MM.1S (cell line): Measurements from ENCODE around the gene FKBP9.

ENCODE experiments used
- DNase-seq: peaks from one replicate; pipeline ENCODE4 v3.0.0-alpha.2; 2015
- H2AFZ ChIP-seq: fragments of 300-600 bp; sonication (generic); 2 replicates; pipeline ENCODE4 v1.6.0; 2016; ENCODE audit warnings: antibody characterized with exemption, low read length
- H3F3A ChIP-seq: fragments of 300-600 bp; sonication (generic); 2 replicates; pipeline ENCODE4 v1.6.1; 2016; ENCODE audit warnings: mild to moderate bottlenecking, antibody characterized with exemption, low read length, moderate library complexity, mixed read lengths; ENCODE audit not compliant: insufficient read depth
- H3K27ac ChIP-seq: fragments of 300-600 bp; sonication (generic); 2 replicates; pipeline ENCODE4 v1.5.1; 2016; ENCODE audit warnings: mild to moderate bottlenecking, low read length
- H3K27me3 ChIP-seq: fragments of 300-600 bp; sonication (generic); replicated peaks from 2 replicates; pipeline ENCODE4 v1.6.0; 2016; ENCODE audit warnings: low read length; ENCODE audit not compliant: insufficient read depth
- H3K36me3 ChIP-seq: fragments of 300-600 bp; sonication (generic); replicated peaks from 2 replicates; pipeline ENCODE4 v1.6.1; 2016; ENCODE audit warnings: mild to moderate bottlenecking, low read length, mixed read lengths; ENCODE audit not compliant: insufficient read depth
- H3K4me1 ChIP-seq: fragments of 300-600 bp; sonication (generic); 2 replicates; pipeline ENCODE4 v1.6.1; 2016; ENCODE audit warnings: low read length, mixed read lengths
- H3K4me2 ChIP-seq: fragments of 300-600 bp; sonication (generic); 2 replicates; pipeline ENCODE4 v1.6.0; 2016; ENCODE audit warnings: low read depth, low read length
- H3K4me3 ChIP-seq: fragments of 300-600 bp; sonication (generic); 2 replicates; pipeline ENCODE4 v1.5.1; 2016; ENCODE audit warnings: low read length, mixed read lengths
- H3K79me2 ChIP-seq: fragments of 300-600 bp; sonication (generic); 2 replicates; pipeline ENCODE4 v1.6.1; 2016; ENCODE audit warnings: mixed run types, low read length, mixed read lengths
- H3K9ac ChIP-seq: fragments of 300-600 bp; sonication (generic); 2 replicates; pipeline ENCODE4 v1.6.1; 2016; ENCODE audit warnings: low read length, mixed read lengths
- H3K9me2 ChIP-seq: fragments of 300-600 bp; sonication (generic); replicated peaks from 2 replicates; pipeline ENCODE4 v1.6.1; 2016; ENCODE audit warnings: mild to moderate bottlenecking, low read length, mixed read lengths; ENCODE audit not compliant: insufficient read depth
- H3K9me3 ChIP-seq: fragments of 300-600 bp; sonication (generic); replicated peaks from 2 replicates; pipeline ENCODE4 v1.6.1; 2016; ENCODE audit warnings: mild to moderate bottlenecking, low read length, mixed read lengths; ENCODE audit not compliant: insufficient read depth
- H4K20me1 ChIP-seq: fragments of 300-600 bp; sonication (generic); 2 replicates; pipeline ENCODE4 v1.6.1; 2016; ENCODE audit warnings: mild to moderate bottlenecking, low read length, moderate library complexity, mixed read lengths; ENCODE audit not compliant: insufficient read depth
- EZH2 ChIP-seq: fragments of 300-600 bp; sonication (generic); optimal IDR thresholded peaks from 2 replicates; pipeline ENCODE3; 2017; ENCODE audit warnings: low read depth, mild to moderate bottlenecking, antibody characterized with exemption, low read length, mixed read lengths
- EZH2phosphoT487 ChIP-seq: fragments of 300-600 bp; sonication (generic); IDR thresholded peaks from 2 replicates; pipeline ENCODE4 v1.6.1; 2018; ENCODE audit warnings: antibody characterized with exemption, low read length
- TF ChIP-seq, protein P1 (sequence below): fragments of 300-600 bp; sonication (generic); IDR thresholded peaks from 2 replicates; pipeline ENCODE4 v1.5.1; 2016; ENCODE audit warnings: antibody characterized with exemption, low read length, mixed read lengths

The FKBP9 gene

DNA sequence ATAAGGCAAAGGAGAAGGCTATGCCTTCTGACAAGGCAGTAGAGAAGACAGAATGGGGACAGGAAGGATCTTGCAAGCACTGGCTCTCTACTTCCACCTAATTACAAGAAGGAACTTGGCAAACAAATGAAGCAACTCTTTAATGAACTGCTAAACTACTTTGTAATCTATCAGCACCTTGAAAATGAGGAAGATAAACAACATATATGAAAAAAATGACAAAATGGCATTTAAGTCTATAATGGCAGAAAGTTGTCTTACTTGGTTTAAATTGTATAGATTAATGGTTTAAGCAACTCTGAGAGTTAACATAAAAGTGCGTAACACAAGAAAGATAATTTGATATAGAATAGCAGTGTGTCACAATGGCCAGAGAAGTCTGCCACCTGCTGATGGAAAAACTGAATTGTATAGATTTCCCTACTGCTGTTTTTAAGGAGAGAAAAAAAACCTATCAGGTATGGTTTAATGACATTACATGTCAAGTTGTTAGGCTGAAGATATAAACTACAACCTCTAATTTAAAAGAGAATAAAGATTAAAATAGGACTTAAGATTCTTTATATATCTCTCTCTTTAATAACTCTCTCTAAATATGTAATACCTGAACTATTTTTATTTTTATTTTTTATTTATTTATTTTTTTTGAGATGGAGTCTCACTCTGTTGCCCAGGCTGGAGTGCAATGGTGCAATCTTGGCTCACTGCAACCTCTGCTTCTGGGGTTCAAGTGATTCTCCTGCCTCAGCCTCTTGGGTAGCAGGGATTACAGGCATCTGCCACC is 93.5 kb downstream of the FKBP9 start:
- Histone ChIP-seq H4K20me1 (peaks cover 40% of the 10 kb centered on the region; the same call in 1 of the 2 replicates), H3K9ac (no peak overlapping the region), H3K36me3 (no peaks in the 10 kb centered on the region), H3K27me3 (no peaks in the 10 kb centered on the region), H3F3A (no peaks in the 10 kb centered on the region), H3K4me1 (peaks cover 14% of the 10 kb centered on the region; the same call in 1 of the 2 replicates), H3K79me2 (peaks cover 94% of the 10 kb centered on the region), H2AFZ (no peak overlapping the region), H3K27ac (no peak overlapping the region), H3K9me2 (no peaks in the 10 kb centered on the region), H3K4me3 (no peak overlapping the region), H3K4me2 (no peak overlapping the region), H3K9me3 (no peaks in the 10 kb centered on the region)
- DNase-seq = peak; percentile 54
- TF ChIP-seq, protein P1, sequence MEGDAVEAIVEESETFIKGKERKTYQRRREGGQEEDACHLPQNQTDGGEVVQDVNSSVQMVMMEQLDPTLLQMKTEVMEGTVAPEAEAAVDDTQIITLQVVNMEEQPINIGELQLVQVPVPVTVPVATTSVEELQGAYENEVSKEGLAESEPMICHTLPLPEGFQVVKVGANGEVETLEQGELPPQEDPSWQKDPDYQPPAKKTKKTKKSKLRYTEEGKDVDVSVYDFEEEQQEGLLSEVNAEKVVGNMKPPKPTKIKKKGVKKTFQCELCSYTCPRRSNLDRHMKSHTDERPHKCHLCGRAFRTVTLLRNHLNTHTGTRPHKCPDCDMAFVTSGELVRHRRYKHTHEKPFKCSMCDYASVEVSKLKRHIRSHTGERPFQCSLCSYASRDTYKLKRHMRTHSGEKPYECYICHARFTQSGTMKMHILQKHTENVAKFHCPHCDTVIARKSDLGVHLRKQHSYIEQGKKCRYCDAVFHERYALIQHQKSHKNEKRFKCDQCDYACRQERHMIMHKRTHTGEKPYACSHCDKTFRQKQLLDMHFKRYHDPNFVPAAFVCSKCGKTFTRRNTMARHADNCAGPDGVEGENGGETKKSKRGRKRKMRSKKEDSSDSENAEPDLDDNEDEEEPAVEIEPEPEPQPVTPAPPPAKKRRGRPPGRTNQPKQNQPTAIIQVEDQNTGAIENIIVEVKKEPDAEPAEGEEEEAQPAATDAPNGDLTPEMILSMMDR = peak; percentile 58
- no peak for TF ChIP-seq EZH2phosphoT487

DNA sequence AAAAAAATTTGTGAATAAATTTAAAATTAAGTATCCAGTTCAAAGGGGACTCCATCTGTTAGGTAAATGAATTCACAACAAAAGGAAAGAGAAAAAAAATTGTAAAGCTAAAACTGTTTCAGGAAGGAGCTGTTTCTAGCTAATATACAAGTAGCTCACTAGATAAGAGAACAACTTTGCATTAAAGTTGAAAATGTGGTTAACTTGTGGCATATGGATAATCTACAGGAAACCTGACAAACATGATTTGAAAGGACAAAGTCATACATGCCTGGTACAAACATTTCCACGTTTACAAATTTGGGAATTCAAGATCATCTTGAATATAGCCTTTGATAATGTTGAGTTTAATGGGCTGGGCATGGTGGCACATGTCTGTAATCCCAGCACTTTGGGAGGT is 96.5 kb downstream of the FKBP9 start:
- Histone ChIP-seq H3K36me3 (peaks cover 4% of the 10 kb centered on the region; the same call in 1 of the 2 replicates), H3K4me1 (peaks cover 14% of the 10 kb centered on the region; the same call in 1 of the 2 replicates), H3K4me3 (no peak overlapping the region), H3K9ac (no peak overlapping the region), H4K20me1 (peaks cover 33% of the 10 kb centered on the region; the same call in 1 of the 2 replicates), H3K4me2 (no peak overlapping the region), H3K27me3 (no peaks in the 10 kb centered on the region), H3F3A (no peaks in the 10 kb centered on the region), H3K9me3 (no peaks in the 10 kb centered on the region), H3K27ac (no peak overlapping the region), H3K9me2 (no peaks in the 10 kb centered on the region), H3K79me2 (peaks cover 96% of the 10 kb centered on the region), H2AFZ (no peak overlapping the region)
- DNase-seq = no peak
- TF ChIP-seq EZH2 (no peak), EZH2phosphoT487 (no peak)
- TF ChIP-seq, protein P1 = no peak

DNA sequence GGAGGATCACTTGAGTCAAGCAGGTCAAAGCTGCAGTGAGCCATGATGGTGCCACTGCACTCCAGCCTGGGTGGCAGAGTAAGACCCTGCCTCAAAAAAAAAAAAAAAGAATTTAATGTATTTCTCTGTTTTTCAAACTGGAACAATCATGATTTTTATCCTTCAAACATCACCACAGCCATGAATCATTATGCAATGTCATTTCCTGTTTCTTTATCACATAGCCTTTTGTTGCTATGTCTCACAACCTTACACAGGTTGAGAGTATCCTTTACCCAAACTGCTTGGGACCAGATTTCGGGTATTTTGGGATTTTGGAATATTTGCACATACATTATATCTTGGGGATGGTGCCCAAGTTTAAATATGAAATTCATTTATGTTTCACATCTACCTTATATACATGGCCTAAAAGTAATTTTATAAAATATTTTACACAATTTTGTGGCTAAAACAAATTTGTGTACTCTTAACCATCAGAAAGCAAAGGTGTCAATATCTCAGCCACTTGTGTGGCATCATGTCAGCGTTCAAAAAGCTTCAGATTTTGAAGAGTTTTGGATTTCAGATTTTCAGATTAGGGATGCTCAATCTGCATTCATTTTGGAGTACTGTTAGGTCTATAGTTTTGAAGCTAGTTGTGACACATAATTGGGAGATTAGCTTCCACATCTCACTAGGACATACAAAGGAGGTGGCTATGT is 97.2 kb downstream of the FKBP9 start:
- TF ChIP-seq EZH2phosphoT487 = no peak
- TF ChIP-seq EZH2 = no peak
- TF ChIP-seq, protein P1 = no peak
- Histone ChIP-seq H3K9ac (no peak overlapping the region), H3K27ac (no peak overlapping the region), H3K9me3 (no peaks in the 10 kb centered on the region), H3K36me3 (peaks cover 4% of the 10 kb centered on the region; the same call in 1 of the 2 replicates), H3K4me3 (no peak overlapping the region), H3K4me1 (peaks cover 14% of the 10 kb centered on the region; the same call in 1 of the 2 replicates), H3K4me2 (no peak overlapping the region), H3K79me2 (peaks cover 96% of the 10 kb centered on the region), H2AFZ (no peak overlapping the region), H3K27me3 (no peaks in the 10 kb centered on the region), H3K9me2 (no peaks in the 10 kb centered on the region), H3F3A (no peaks in the 10 kb centered on the region), H4K20me1 (peaks cover 28% of the 10 kb centered on the region; the same call in 1 of the 2 replicates)
- no peak for DNase-seq
